Measurements from ENCODE around the gene GLI1. TPM values are rescaled to one million over a fixed set of nuclear protein-coding genes. Genes with fewer than 3 reads are reported as not detected.
A peak's percentile ranks its signal among the peaks of the same experiment; 100 is the strongest.

Gene GLI1
- total RNA-seq, 4 donors from 2014 or later, result 0.09 to 0.60 (median 0.19) TPM; not detected in 1

DNA sequence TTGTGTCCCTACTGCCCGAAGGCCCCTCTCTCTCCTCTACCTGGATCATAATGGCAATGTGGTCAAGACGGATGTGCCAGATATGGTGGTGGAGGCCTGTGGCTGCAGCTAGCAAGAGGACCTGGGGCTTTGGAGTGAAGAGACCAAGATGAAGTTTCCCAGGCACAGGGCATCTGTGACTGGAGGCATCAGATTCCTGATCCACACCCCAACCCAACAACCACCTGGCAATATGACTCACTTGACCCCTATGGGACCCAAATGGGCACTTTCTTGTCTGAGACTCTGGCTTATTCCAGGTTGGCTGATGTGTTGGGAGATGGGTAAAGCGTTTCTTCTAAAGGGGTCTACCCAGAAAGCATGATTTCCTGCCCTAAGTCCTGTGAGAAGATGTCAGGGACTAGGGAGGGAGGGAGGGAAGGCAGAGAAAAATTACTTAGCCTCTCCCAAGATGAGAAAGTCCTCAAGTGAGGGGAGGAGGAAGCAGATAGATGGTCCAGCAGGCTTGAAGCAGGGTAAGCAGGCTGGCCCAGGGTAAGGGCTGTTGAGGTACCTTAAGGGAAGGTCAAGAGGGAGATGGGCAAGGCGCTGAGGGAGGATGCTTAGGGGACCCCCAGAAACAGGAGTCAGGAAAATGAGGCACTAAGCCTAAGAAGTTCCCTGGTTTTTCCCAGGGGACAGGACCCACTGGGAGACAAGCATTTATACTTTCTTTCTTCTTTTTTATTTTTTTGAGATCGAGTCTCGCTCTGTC lies 2.7 kb upstream of the GLI1 start:
- DNase-seq (ENCODE audit: low spot score), result no peak
- TF ChIP-seq CTCF (IDR thresholded peaks at IDR 0.05), result no peak
- no peak for ATAC-seq (ENCODE audit: low FRiP score)

DNA sequence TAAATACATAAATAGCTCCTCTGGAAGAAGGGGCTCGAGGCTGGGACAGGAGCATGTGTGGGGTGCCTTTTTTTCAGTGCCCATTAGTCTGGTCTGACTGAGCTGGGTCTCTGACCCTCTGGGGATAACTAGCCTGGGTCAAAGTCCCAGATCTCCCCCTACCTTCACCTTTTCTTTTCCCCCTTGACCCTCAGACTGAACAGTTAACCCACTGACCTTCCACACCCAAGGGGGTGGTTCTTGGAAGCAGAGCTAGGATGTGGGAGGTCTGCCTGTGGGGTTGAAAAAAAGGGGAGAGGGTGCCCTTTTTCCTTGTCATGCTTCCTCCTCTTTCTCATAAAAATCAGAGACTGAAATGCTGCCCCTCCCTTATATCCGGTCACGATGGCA lies 925 bp upstream of the GLI1 start:
- DNase-seq (ENCODE audit: low spot score) (no peak), ATAC-seq (ENCODE audit: low FRiP score) (no peak)
- no peak for TF ChIP-seq CTCF (IDR thresholded peaks at IDR 0.05)

DNA sequence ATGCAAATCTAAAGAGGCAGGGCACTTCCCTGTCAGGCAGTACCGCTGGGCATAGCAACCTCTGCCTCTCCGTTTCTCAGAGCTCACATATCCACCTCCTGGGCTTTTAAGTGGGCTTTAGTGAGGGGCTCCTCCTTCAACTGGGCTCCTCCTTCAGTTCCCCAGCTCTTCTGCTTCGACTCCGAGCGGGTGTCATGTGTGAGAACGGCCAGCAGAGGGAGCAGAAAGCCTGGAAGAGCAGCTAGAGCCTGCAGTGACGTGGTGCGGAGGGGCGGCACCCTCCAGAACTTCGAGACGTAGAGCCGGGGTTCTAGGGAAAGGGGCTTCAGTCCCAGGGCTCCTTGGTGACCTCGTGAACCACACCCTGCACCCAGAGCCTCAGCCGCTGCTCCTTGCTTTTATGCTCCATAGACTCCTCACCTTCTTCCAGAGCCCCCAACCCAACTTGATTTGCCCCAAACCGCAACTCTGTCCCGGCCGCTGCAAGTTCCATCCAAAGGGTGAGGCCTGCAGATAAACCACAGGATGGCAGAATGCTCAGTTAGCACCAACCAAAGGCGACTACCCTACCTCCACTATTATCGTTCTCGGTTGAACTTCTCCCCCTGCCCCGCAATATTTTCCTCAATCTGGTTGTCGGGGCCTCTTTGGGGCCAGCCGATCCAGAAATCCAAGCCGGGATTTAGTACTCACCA lies 383 bp upstream of the GLI1 start:
- ATAC-seq (ENCODE audit: low FRiP score) (peak; percentile 79), DNase-seq (ENCODE audit: low spot score) (peak; percentile 88)
- TF ChIP-seq CTCF (IDR thresholded peaks at IDR 0.05), result peak in 1 of 3 donors; percentile 87

GRCh38 chr12:57460468-57460784 lies 841 bp downstream of the GLI1 start:
- DNase-seq (ENCODE audit: low spot score) (no peak), ATAC-seq (ENCODE audit: low FRiP score) (no peak)
- TF ChIP-seq CTCF (IDR thresholded peaks at IDR 0.05), result no peak

GRCh38 chr12:57460841-57461275 lies 1.3 kb downstream of the GLI1 start:
- DNase-seq (ENCODE audit: low spot score), result no peak
- no peak for TF ChIP-seq CTCF (IDR thresholded peaks at IDR 0.05)
- ATAC-seq (ENCODE audit: low FRiP score), result no peak

- no peak for TF ChIP-seq CTCF (IDR thresholded peaks at IDR 0.05)
- ATAC-seq (ENCODE audit: low FRiP score), result peak; percentile 17
- DNase-seq (ENCODE audit: low spot score), result no peak
These were observed 1.8 kb downstream of the GLI1 start for GRCh38 chr12:57461276-57461916.
